OCI-LY3 (cell line): ENCODE data around the gene CCDC158.

Experiments
- H2AFZ ChIP-seq: fragments of 200-600, 300-600 bp; shearing (Covaris generic); 2 replicates; pipeline ENCODE4 v1.6.0; 2014; ENCODE audit warnings: antibody characterized with exemption, low read depth, low read length
- H3K27ac ChIP-seq: fragments of 200-600, 300-600 bp; sonication (generic); 2 replicates; pipeline ENCODE4 v1.5.1; 2014; ENCODE audit warnings: mild to moderate bottlenecking, low read length, moderate library complexity, mixed read lengths
- H3K27me3 ChIP-seq: fragments of 200-600, 300-600 bp; sonication (generic); 2 replicates; pipeline ENCODE4 v1.6.1; 2014; ENCODE audit warnings: low read depth, low read length, mixed read lengths
- H3K36me3 ChIP-seq: fragments of 200-600, 300-600 bp; sonication (generic); replicated peaks from 2 replicates; pipeline ENCODE3; 2014; ENCODE audit warnings: low read depth, low read length, mixed read lengths
- H3K4me1 ChIP-seq: fragments of 300-600, 200-600 bp; sonication (generic); 2 replicates; pipeline ENCODE4 v1.6.1; 2014; ENCODE audit warnings: low read length, mixed read lengths
- H3K4me2 ChIP-seq: fragments of 200-600, 300-600 bp; sonication (generic); 2 replicates; pipeline ENCODE4 v1.6.1; 2014; ENCODE audit warnings: low read length, mixed read lengths
- H3K4me3 ChIP-seq: fragments of 300-600, 200-600 bp; sonication (generic); 2 replicates; pipeline ENCODE4 v1.5.1; 2014; ENCODE audit warnings: antibody characterized with exemption, mild to moderate bottlenecking, low read length, moderate library complexity
- H3K79me2 ChIP-seq: fragments of 300-600, 200-600 bp; shearing (Covaris generic); 2 replicates; pipeline ENCODE4 v1.6.1; 2014; ENCODE audit warnings: mild to moderate bottlenecking, low read length, mixed read lengths
- H3K9ac ChIP-seq: fragments of 300-600, 200-600 bp; shearing (Covaris generic); 2 replicates; pipeline ENCODE4 v1.6.0; 2014; ENCODE audit warnings: mild to moderate bottlenecking, low read length, moderate library complexity
- H3K9me3 ChIP-seq: fragments of 200-600, 300-600 bp; shearing (Covaris generic); 2 replicates; pipeline ENCODE4 v1.6.1; 2014; ENCODE audit warnings: low read length, mixed read lengths; ENCODE audit not compliant: insufficient read depth
- H4K20me1 ChIP-seq: fragments of 200-600, 300-600 bp; sonication (generic); 2 replicates; pipeline ENCODE4 v1.6.1; 2016; ENCODE audit warnings: low read length, mixed read lengths; ENCODE audit not compliant: insufficient read depth
- CTCF ChIP-seq: fragments of 200-600, 300-600 bp; sonication (generic); IDR thresholded peaks from 2 replicates; pipeline ENCODE4 v1.5.1; 2014; ENCODE audit warnings: antibody characterized with exemption, low read length, low read depth
- EZH2phosphoT487 ChIP-seq: fragments of 200-600 bp; shearing (Covaris generic); IDR thresholded peaks from 2 replicates; pipeline ENCODE4 v1.6.1; 2018; ENCODE audit warnings: antibody characterized with exemption, mixed run types, low read depth

The CCDC158 gene

DNA sequence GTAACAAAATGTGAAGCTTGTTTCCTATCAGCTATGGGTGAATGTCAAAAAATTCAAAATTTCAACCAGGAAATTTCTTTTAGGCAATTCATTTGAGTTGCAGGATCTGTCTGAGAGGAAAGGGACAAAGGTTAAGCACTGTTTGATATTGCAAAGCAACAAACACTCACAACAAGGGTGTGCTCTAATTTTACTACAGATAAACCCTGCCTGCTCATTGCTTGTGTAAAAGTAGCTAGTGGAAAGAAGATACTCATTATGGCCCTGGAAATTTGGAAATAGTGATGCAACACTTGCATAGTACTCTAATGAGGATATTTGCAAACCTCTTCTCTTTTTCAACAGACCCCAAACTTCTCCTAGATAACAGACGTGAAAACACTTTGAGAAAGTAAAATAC is 142.4 kb downstream of the CCDC158 start:
- Histone ChIP-seq H3K36me3 (no peaks in the 10 kb centered on the region), H3K9me3 (no peaks in the 10 kb centered on the region), H3K9ac (no peak overlapping the region), H3K27ac (no peak overlapping the region), H3K4me2 (no peak overlapping the region), H3K4me1 (no peaks in the 10 kb centered on the region), H3K27me3 (peaks cover 14% of the 10 kb centered on the region; the same call in 1 of the 2 replicates), H4K20me1 (no peaks in the 10 kb centered on the region), H3K79me2 (no peaks in the 10 kb centered on the region), H3K4me3 (no peak overlapping the region), H2AFZ (no peak overlapping the region)
- no peak for TF ChIP-seq CTCF
- no peak for TF ChIP-seq EZH2phosphoT487

DNA sequence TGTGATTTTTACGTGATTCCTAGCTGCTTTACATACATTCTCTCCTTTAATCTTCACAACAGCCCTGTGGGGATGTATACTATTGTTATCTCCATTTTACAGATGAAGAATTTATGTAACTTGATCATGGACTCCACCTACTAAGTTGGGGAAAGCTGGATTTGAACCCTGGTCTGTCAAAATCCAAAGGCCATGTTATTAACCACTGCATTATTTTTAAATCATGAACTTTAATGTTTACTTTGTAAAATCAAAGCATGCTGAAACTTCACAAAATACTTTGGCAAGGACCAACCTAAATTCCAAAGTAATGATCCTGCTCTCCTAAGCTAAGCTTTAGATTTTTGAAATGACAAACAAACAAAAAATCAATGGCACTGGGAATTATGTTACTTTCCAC is 143.3 kb downstream of the CCDC158 start:
- no peak for TF ChIP-seq EZH2phosphoT487
- no peak for TF ChIP-seq CTCF
- Histone ChIP-seq H3K4me2 (no peak overlapping the region), H3K4me3 (no peak overlapping the region), H3K36me3 (no peaks in the 10 kb centered on the region), H3K27ac (no peak overlapping the region), H3K9me3 (no peaks in the 10 kb centered on the region), H2AFZ (no peak overlapping the region), H3K9ac (no peak overlapping the region), H3K4me1 (no peaks in the 10 kb centered on the region), H3K27me3 (peaks cover 14% of the 10 kb centered on the region; the same call in 1 of the 2 replicates), H4K20me1 (no peaks in the 10 kb centered on the region), H3K79me2 (no peaks in the 10 kb centered on the region)

DNA sequence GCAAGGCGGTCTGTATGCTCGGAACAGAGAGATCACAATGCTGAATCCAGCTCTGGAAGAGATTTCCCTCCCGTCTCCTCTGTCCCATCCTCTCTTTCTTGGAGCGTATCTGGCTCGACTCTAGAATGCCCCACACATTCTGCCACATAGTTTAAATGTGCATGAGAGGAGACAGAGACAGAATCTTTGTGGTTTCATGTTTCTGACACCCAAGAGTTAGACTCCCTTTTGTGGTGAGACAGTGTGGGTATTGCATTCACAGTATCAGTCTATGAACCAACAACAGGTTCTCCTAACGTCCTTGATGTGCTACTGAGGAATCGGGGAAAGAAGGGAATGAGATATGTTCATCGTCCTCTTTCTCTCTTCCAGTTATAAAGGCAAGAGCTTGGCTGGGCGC is 144.1 kb downstream of the CCDC158 start:
- no peak overlapping the region for H2AFZ ChIP-seq
- no peak overlapping the region for H3K4me2 ChIP-seq
- TF ChIP-seq CTCF: no peak
- TF ChIP-seq EZH2phosphoT487: no peak

DNA sequence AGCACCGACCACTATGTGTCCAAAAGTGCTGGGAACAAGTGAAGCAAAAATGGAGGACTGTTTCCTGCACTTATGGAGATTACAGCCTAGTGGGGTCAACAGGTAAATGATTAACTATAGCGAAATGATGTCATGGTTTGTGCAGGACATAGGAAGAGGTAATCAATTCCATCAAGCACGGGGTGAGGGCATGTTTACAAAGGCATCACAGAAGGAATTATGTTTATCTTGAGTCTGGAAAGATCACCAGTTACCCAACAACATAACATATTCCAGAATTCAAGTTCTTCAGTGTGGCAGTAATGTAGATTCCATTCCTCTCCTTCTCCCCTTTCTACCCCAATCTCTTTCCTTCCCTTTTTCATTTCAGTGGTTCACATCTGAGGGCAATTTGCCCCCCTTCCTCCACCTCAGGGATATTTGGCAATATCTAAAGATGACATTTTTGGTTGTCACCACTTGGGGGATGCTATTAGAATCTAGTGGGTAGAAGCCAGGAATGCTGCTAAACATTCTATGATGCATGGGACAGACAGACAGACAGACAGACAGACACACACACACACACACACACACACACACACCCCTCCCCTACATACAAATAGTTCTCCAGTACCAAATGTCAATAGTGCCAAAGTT is 145.3 kb downstream of the CCDC158 start:
- no peaks in the 10 kb centered on the region for H4K20me1 ChIP-seq
- no peaks in the 10 kb centered on the region for H3K9me3 ChIP-seq
- no peak overlapping the region for H2AFZ ChIP-seq
- TF ChIP-seq EZH2phosphoT487 (no peak), CTCF (no peak; the same call in 1 of the 2 replicates)
- peaks cover 26% of the 10 kb centered on the region for H3K27me3 ChIP-seq
- H3K4me1 ChIP-seq: no peaks in the 10 kb centered on the region
- no peak overlapping the region for H3K27ac ChIP-seq
- H3K79me2 ChIP-seq: no peaks in the 10 kb centered on the region
- H3K4me2 ChIP-seq: no peak overlapping the region
- H3K4me3 ChIP-seq: no peak overlapping the region
- no peak overlapping the region for H3K9ac ChIP-seq
- H3K36me3 ChIP-seq: no peaks in the 10 kb centered on the region

More for the DNA sequence above, 144.1 kb downstream of the CCDC158 start:
- no peaks in the 10 kb centered on the region for H3K79me2 ChIP-seq
- no peak overlapping the region for H3K27ac ChIP-seq
- no peaks in the 10 kb centered on the region for H4K20me1 ChIP-seq
- no peaks in the 10 kb centered on the region for H3K4me1 ChIP-seq
- no peaks in the 10 kb centered on the region for H3K9me3 ChIP-seq
- H3K9ac ChIP-seq: no peak overlapping the region
- H3K27me3 ChIP-seq: peaks cover 14% of the 10 kb centered on the region
- no peaks in the 10 kb centered on the region for H3K36me3 ChIP-seq
- no peak overlapping the region for H3K4me3 ChIP-seq
